Measurements from ENCODE around the gene NTRK2.

NTRK2 gene

GRCh38 chr9:84823421-84824271, 154.1 kb downstream of the NTRK2 start:
- DNase-seq = no peak

- DNase-seq = no peak
Measured at GRCh38 chr9:84827216-84827765, 157.8 kb downstream of the NTRK2 start.

- no peak for DNase-seq
Measured at GRCh38 chr9:84828046-84828445, 158.5 kb downstream of the NTRK2 start.

- no peak for DNase-seq
Measured at GRCh38 chr9:84829471-84829870, 159.9 kb downstream of the NTRK2 start.

- no peak for DNase-seq
Measured at GRCh38 chr9:84829997-84830696, 160.6 kb downstream of the NTRK2 start.

GRCh38 chr9:84831377-84831776, 161.8 kb downstream of the NTRK2 start:
- no peak for DNase-seq

GRCh38 chr9:84832453-84832852, 162.9 kb downstream of the NTRK2 start:
- DNase-seq = no peak

GRCh38 chr9:84834426-84834825, 164.9 kb downstream of the NTRK2 start:
- no peak for DNase-seq

- no peak for DNase-seq
Measured at GRCh38 chr9:84835745-84836144, 166.2 kb downstream of the NTRK2 start.

- no peak for DNase-seq
Measured at GRCh38 chr9:84838879-84839278, 169.3 kb downstream of the NTRK2 start.

- no peak for DNase-seq
Measured at GRCh38 chr9:84839541-84839940, 170.0 kb downstream of the NTRK2 start.

- no peak for DNase-seq
Measured at GRCh38 chr9:84841931-84842330, 172.4 kb downstream of the NTRK2 start.

- DNase-seq = no peak
Measured at GRCh38 chr9:84843175-84843824, 173.8 kb downstream of the NTRK2 start.

GRCh38 chr9:84845956-84846900, 176.7 kb downstream of the NTRK2 start:
- DNase-seq = no peak

GRCh38 chr9:84846906-84847305, 177.4 kb downstream of the NTRK2 start:
- no peak for DNase-seq

GRCh38 chr9:84849049-84849448, 179.5 kb downstream of the NTRK2 start:
- no peak for DNase-seq

- no peak for DNase-seq
Measured at GRCh38 chr9:84850830-84851392, 181.4 kb downstream of the NTRK2 start.

GRCh38 chr9:84851935-84852585, 182.5 kb downstream of the NTRK2 start:
- no peak for DNase-seq

- DNase-seq = no peak
Measured at GRCh38 chr9:84852617-84853301, 183.2 kb downstream of the NTRK2 start.

GRCh38 chr9:84856181-84856632, 186.7 kb downstream of the NTRK2 start:
- no peak for DNase-seq

- no peak for DNase-seq
Measured at GRCh38 chr9:84857211-84857610, 187.7 kb downstream of the NTRK2 start.
